Measurements from ENCODE around the gene RBMS2. TPM values are rescaled to one million over a fixed set of nuclear protein-coding genes. Genes with fewer than 3 reads are reported as not detected.

Gene RBMS2
- total RNA-seq, 1 donor from 2014 or later, result 90.6 TPM

GRCh38 chr12:56636675-56637540, 115.3 kb downstream of the RBMS2 start:
- intact Hi-C loops (cut with DNase I), result no loop called here
- ATAC-seq, result peak; percentile 93
- DNase-seq (ENCODE audit: low spot score), result peak; percentile 100

DNA sequence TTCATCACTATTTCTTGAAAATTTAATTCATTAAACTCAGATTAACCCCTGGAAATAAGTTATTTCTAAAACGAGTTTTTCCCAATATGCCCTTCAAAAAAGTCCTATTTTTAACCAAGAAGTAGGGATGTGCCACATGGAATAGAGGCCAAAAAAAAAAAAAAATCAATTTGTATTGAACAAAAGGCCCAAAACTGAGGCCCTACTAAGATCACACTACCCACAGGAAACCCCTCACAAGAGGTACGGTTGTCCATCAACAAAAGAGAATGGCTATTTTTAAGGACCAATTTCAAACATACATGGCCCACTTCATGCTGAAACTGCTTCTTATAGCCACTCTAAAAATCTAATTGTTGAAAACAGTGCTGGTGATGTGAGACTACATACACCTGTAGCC, 116.0 kb downstream of the RBMS2 start:
- DNase-seq (ENCODE audit: low spot score) (no peak), ATAC-seq (no peak)
- intact Hi-C loops (cut with DNase I), result no loop called here

GRCh38 chr12:56641219-56641618, 119.6 kb downstream of the RBMS2 start:
- ATAC-seq (no peak), DNase-seq (ENCODE audit: low spot score) (no peak)
- intact Hi-C loops (cut with DNase I), result no loop called here

GRCh38 chr12:56644654-56645053, 123.0 kb downstream of the RBMS2 start:
- DNase-seq (ENCODE audit: low spot score) (no peak), ATAC-seq (no peak)
- intact Hi-C loops (cut with DNase I), result no loop called here

- ATAC-seq (no peak), DNase-seq (ENCODE audit: low spot score) (no peak)
- intact Hi-C loops (cut with DNase I), result no loop called here
Measured at GRCh38 chr12:56645201-56645716, 123.6 kb downstream of the RBMS2 start.

Other genes with a start within 250 kb of the RBMS2 start
- gene CS, start 221.5 kb upstream of the RBMS2 start, total RNA-seq, result 106 TPM
- 87.3 TPM for gene CNPY2, start 205.8 kb upstream of the RBMS2 start, total RNA-seq
- gene PAN2, start 187.8 kb upstream of the RBMS2 start, total RNA-seq, result 101 TPM
- not detected for gene IL23A, start 182.9 kb upstream of the RBMS2 start, total RNA-seq
- gene STAT2, start 161.7 kb upstream of the RBMS2 start, total RNA-seq, result 195 TPM
- not detected for gene APOF, start 159.0 kb upstream of the RBMS2 start, total RNA-seq
- gene TIMELESS, start 72.4 kb upstream of the RBMS2 start, total RNA-seq, result 4.4 TPM
- not detected for gene MIP, start 67.2 kb upstream of the RBMS2 start, total RNA-seq
- gene SPRYD4, start 53.2 kb upstream of the RBMS2 start, total RNA-seq, result 2.9 TPM
- 0.98 TPM for gene GLS2, start 33.7 kb upstream of the RBMS2 start, total RNA-seq
- gene BAZ2A, start 108.5 kb downstream of the RBMS2 start, total RNA-seq, result 148 TPM
- gene ATP5F1B, start 124.2 kb downstream of the RBMS2 start, total RNA-seq, result 246 TPM
- gene PTGES3, start 166.5 kb downstream of the RBMS2 start, total RNA-seq, result 157 TPM
- 690 TPM for gene NACA, start 203.5 kb downstream of the RBMS2 start, total RNA-seq
- gene PRIM1, start 230.5 kb downstream of the RBMS2 start, total RNA-seq, result 6.4 TPM
- gene HSD17B6, start 241.5 kb downstream of the RBMS2 start, total RNA-seq, result 0.67 TPM

Measured in sciatic nerve (tissue), 2 donors.